WTC11 (cell line): ENCODE measurements around the gene CNP. TPM values are rescaled to one million over a fixed set of nuclear protein-coding genes. Genes with fewer than 3 reads are reported as not detected.

Experiments
- ATAC-seq: fragments of 200-7000 bp; cut with Tn5 transposase; 2 replicates; pipeline ENCODE4 v1.10.0; 2021; ENCODE audit warnings: mild to moderate bottlenecking, moderate library complexity
- CTCF ChIA-PET: fragments of 300-600 bp; sonication (Branson Sonifier 250); formaldehyde crosslinking; loops from one replicate; lab custom pipeline; 2021; ENCODE audit warnings: antibody characterized with exemption; lab: Charles Lee
- POLR2A ChIA-PET: fragments of 350-600 bp; sonication (Branson Sonifier 250); formaldehyde crosslinking; loops from one replicate; lab custom pipeline; 2021; ENCODE audit warnings: antibody characterized with exemption; lab: Charles Lee
- DNase-seq: peaks from one replicate; pipeline ENCODE4 v3.0.0; 2021; ENCODE audit warnings: low spot score
- H3K27ac Mint-ChIP-seq: 2 replicates; pipeline ENCODE4 v1.8.0; 2021; ENCODE audit warnings: mixed read lengths
- H3K27me3 Mint-ChIP-seq: 2 replicates; pipeline ENCODE4 v1.8.0; 2021; ENCODE audit warnings: low read depth, mild to moderate bottlenecking, moderate library complexity, mixed read lengths
- H3K36me3 Mint-ChIP-seq: 2 replicates; pipeline ENCODE4 v1.8.0; 2021; ENCODE audit warnings: mixed read lengths
- H3K4me1 Mint-ChIP-seq: 2 replicates; pipeline ENCODE4 v1.8.0; 2022; ENCODE audit warnings: mixed read lengths
- H3K4me3 Mint-ChIP-seq: 2 replicates; pipeline ENCODE4 v1.8.0; 2021; ENCODE audit warnings: mild to moderate bottlenecking, moderate library complexity, mixed read lengths
- H3K9me3 Mint-ChIP-seq: 2 replicates; pipeline ENCODE4 v1.8.0; 2021; ENCODE audit warnings: mixed read lengths
- AR ChIP-seq: fragments of 250-450 bp; sonication (Bioruptor Pico); IDR thresholded peaks from 2 replicates; pipeline ENCODE4 v1.9.0; 2021; ENCODE audit warnings: mild to moderate bottlenecking
- ARID4B ChIP-seq: sonication (generic); formaldehyde crosslinking; IDR thresholded peaks from 2 replicates; pipeline ENCODE4 v1.8.0; 2023; ENCODE audit warnings: missing genetic modification reagents, mild to moderate bottlenecking, borderline replicate concordance
- CDX4 ChIP-seq: fragments of 250-450 bp; sonication (Bioruptor Pico); IDR thresholded peaks from 2 replicates; pipeline ENCODE4 v1.9.0; 2021; ENCODE audit warnings: moderate library complexity, mild to moderate bottlenecking, inconsistent platforms, borderline replicate concordance
- CREM ChIP-seq: sonication (generic); formaldehyde crosslinking; IDR thresholded peaks from 2 replicates; pipeline ENCODE4 v1.8.1; 2022; ENCODE audit warnings: mild to moderate bottlenecking, missing genetic modification reagents, moderate library complexity
- E2F5 ChIP-seq: sonication (generic); formaldehyde crosslinking; IDR thresholded peaks from 2 replicates; pipeline ENCODE4 v1.8.1; 2022; ENCODE audit warnings: mild to moderate bottlenecking, moderate library complexity, missing genetic modification reagents
- NR1H2 ChIP-seq: sonication (generic); formaldehyde crosslinking; IDR thresholded peaks from 2 replicates; pipeline ENCODE4 v1.9.0; 2021; ENCODE audit warnings: mild to moderate bottlenecking, moderate library complexity, missing genetic modification reagents
- RORB ChIP-seq: fragments of 250-450 bp; sonication (Bioruptor Pico); IDR thresholded peaks from 2 replicates; pipeline ENCODE4 v1.9.0; 2021; ENCODE audit warnings: mild to moderate bottlenecking
- USF2 ChIP-seq: sonication (generic); formaldehyde crosslinking; IDR thresholded peaks from 2 replicates; pipeline ENCODE4 v1.8.1; 2023; ENCODE audit warnings: mild to moderate bottlenecking, missing genetic modification reagents, moderate library complexity
- ZMAT4 ChIP-seq: fragments of 250-450 bp; sonication (Bioruptor Pico); IDR thresholded peaks from 2 replicates; pipeline ENCODE4 v1.9.0; 2021; ENCODE audit warnings: mild to moderate bottlenecking
- ZNF263 ChIP-seq: sonication (generic); formaldehyde crosslinking; IDR thresholded peaks from 2 replicates; pipeline ENCODE4 v1.8.1; 2022; ENCODE audit warnings: low read depth, mild to moderate bottlenecking, moderate library complexity, missing genetic modification reagents
- ZNF317 ChIP-seq: sonication (generic); formaldehyde crosslinking; IDR thresholded peaks from 2 replicates; pipeline ENCODE4 v1.8.1; 2023; ENCODE audit warnings: low read depth, mild to moderate bottlenecking, moderate library complexity, missing genetic modification reagents, borderline replicate concordance
- ZNF425 ChIP-seq: fragments of 250-450 bp; sonication (Bioruptor Pico); conservative IDR thresholded peaks from 2 replicates; pipeline ENCODE4 v1.9.0; 2021; ENCODE audit warnings: mild to moderate bottlenecking
- ZNF532 ChIP-seq: fragments of 250-450 bp; sonication (Bioruptor Pico); IDR thresholded peaks from 2 replicates; pipeline ENCODE4 v1.9.0; 2021; ENCODE audit warnings: mild to moderate bottlenecking, borderline replicate concordance
- total RNA-seq: library from RNA; stranded (reverse); gene quantifications from 3 replicates; pipeline ENCODE4 v1.2.3, GENCODE V29; 2021

Gene CNP
- total RNA-seq, 1 experiment from 2014 or later: 52.5 TPM

- DNase-seq: no peak
- CTCF ChIA-PET: no interaction called here
- TF ChIP-seq RORB (CRISPR knock-in tag) (no peak), AR (CRISPR knock-in tag) (0 out of 2 replicates have a peak, but pooled peaks have one; percentile 7)
- TF ChIP-seq, all 79 proteins: peak for 1
- H3K9me3 Mint-ChIP-seq: no peaks in the 10 kb centered on the region
- no peaks in the 10 kb centered on the region for H3K27me3 Mint-ChIP-seq
- no peak overlapping the region for H3K4me3 Mint-ChIP-seq
- peaks cover 21% of the 10 kb centered on the region for H3K36me3 Mint-ChIP-seq
- no peak for ATAC-seq
- POLR2A ChIA-PET: interaction anchor here (0.7 kb wide), 2 partner anchors 52 to 142 kb away, joined by 3 to 5 read pairs; partner anchors contain the start of gene ACLY
- H3K4me1 Mint-ChIP-seq: peaks cover 8% of the 10 kb centered on the region
- peak overlapping the region; percentile 45 for H3K27ac Mint-ChIP-seq
Observed at GRCh38 chr17:41970901-41971331, 4.3 kb downstream of the CNP start.

- POLR2A ChIA-PET: interaction anchor here (0.7 kb wide), 1 partner anchor 141 kb away, joined by 5 read pairs; no protein-coding TSS in a partner anchor
- no peak for ATAC-seq
- no peak for TF ChIP-seq NR1H2 (CRISPR knock-in tag)
- TF ChIP-seq ZMAT4 (CRISPR knock-in tag): no peak
- no peak for TF ChIP-seq ZNF425 (CRISPR knock-in tag)
- no peak for TF ChIP-seq ZNF532 (CRISPR knock-in tag)
- no peak for TF ChIP-seq CDX4 (CRISPR knock-in tag)
- TF ChIP-seq E2F5 (CRISPR knock-in tag): no peak
- no peak for TF ChIP-seq USF2 (CRISPR knock-in tag)
- no peak for TF ChIP-seq CREM (CRISPR knock-in tag)
- TF ChIP-seq ZNF263 (CRISPR knock-in tag): no peak
- TF ChIP-seq ARID4B: no peak
- TF ChIP-seq ZNF317: no peak
Observed at GRCh38 chr17:41971721-41972523, 5.3 kb downstream of the CNP start.

More at GRCh38 chr17:41971721-41972523, 5.3 kb downstream of the CNP start:
- no peak overlapping the region for H3K27ac Mint-ChIP-seq
- CTCF ChIA-PET: interaction anchor here (0.5 to 1.6 kb wide), 2 partner anchors 41 to 185 kb away, joined by 3 to 4 read pairs; partner anchors contain the start of genes JUP and ODAD4
- no peak overlapping the region for H3K4me3 Mint-ChIP-seq
- DNase-seq: no peak
- H3K36me3 Mint-ChIP-seq: peaks cover 30% of the 10 kb centered on the region
- H3K27me3 Mint-ChIP-seq: no peaks in the 10 kb centered on the region
- H3K4me1 Mint-ChIP-seq: peaks cover 8% of the 10 kb centered on the region
- H3K9me3 Mint-ChIP-seq: no peaks in the 10 kb centered on the region
